Measurements from ENCODE around the gene TMEM179. TPM values are rescaled to one million over a fixed set of nuclear protein-coding genes. Genes with fewer than 3 reads are reported as not detected.

The TMEM179 gene
- polyA plus RNA-seq, 1 donor from 2014 or later: 20.3 TPM

DNA sequence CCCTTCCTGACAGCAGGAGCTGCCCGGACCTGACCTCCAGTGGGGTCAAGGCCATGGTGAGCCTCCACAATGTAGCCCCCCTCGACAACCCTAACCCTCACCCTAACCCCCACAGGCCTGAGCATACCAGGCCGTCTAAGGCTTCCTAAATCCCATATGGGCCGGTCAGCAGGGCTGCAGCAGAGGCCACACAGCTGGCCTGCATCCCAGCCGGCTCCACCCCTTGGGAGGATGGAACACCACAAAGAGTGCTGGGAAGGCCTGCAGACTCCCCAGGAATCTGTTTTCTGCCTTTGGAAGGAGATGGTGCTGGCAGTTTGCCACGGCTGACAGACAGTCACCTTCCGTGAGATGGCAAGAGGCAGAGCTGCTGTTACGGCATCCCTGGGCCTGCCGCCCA lies 2.8 kb downstream of the TMEM179 start:
- Histone ChIP-seq H3K27me3 (ENCODE audit: insufficient read depth, low read depth, low read length) (peaks cover 23% of the 10 kb centered on the region), H3K9me2 (ENCODE audit: insufficient read depth, low read length) (no peaks in the 10 kb centered on the region), H4K20me1 (ENCODE audit: insufficient read depth) (no peaks in the 10 kb centered on the region), H3K36me3 (ENCODE audit: insufficient read depth, low read length) (no peaks in the 10 kb centered on the region), H3F3A (ENCODE audit: insufficient read depth, low read length, poor library complexity, severe bottlenecking) (no peaks in the 10 kb centered on the region), H3K4me3 (ENCODE audit: low read length) (no peak overlapping the region), H3K9me3 (ENCODE audit: low read length) (no peaks in the 10 kb centered on the region), H3K79me2 (replicated peaks; ENCODE audit: insufficient read depth, low read length) (no peaks in the 10 kb centered on the region), H3K9ac (ENCODE audit: low read length) (no peak overlapping the region), H3K4me2 (ENCODE audit: low read length) (no peak overlapping the region), H2AFZ (ENCODE audit: low read depth, low read length) (no peak overlapping the region), H3K27ac (ENCODE audit: low read length) (no peak overlapping the region)
- TF ChIP-seq, protein P1, sequence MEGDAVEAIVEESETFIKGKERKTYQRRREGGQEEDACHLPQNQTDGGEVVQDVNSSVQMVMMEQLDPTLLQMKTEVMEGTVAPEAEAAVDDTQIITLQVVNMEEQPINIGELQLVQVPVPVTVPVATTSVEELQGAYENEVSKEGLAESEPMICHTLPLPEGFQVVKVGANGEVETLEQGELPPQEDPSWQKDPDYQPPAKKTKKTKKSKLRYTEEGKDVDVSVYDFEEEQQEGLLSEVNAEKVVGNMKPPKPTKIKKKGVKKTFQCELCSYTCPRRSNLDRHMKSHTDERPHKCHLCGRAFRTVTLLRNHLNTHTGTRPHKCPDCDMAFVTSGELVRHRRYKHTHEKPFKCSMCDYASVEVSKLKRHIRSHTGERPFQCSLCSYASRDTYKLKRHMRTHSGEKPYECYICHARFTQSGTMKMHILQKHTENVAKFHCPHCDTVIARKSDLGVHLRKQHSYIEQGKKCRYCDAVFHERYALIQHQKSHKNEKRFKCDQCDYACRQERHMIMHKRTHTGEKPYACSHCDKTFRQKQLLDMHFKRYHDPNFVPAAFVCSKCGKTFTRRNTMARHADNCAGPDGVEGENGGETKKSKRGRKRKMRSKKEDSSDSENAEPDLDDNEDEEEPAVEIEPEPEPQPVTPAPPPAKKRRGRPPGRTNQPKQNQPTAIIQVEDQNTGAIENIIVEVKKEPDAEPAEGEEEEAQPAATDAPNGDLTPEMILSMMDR (IDR thresholded peaks at IDR 0.05; ENCODE audit: poor library complexity, severe bottlenecking): no peak

DNA sequence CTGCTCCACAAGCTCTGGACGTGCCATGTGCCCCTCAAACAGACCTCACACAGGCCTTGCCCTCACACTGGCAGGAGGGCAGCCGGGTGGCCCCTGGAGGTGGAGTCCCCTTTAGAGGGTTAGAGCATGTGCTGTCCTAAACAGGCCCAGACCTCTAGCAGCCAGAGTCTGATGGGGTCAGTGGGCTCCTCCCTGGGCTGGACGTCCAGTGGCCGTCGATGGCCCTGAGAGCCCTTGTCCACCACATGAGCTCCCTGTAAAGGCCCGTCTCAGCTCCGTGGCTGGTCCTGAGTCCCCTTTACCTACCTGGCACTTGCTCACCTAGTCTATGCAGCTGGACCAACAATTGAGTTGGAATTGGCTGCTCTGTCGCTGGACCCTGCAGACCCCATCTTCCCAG lies 3.8 kb downstream of the TMEM179 start:
- no peak overlapping the region for H3K27ac ChIP-seq (ENCODE audit: low read length)
- H3K36me3 ChIP-seq (ENCODE audit: insufficient read depth, low read length): no peaks in the 10 kb centered on the region
- H3K9ac ChIP-seq (ENCODE audit: low read length): no peak overlapping the region
- no peaks in the 10 kb centered on the region for H3K79me2 ChIP-seq (replicated peaks; ENCODE audit: insufficient read depth, low read length)
- H3F3A ChIP-seq (ENCODE audit: insufficient read depth, low read length, poor library complexity, severe bottlenecking): no peaks in the 10 kb centered on the region
- peaks cover 20% of the 10 kb centered on the region for H3K27me3 ChIP-seq (ENCODE audit: insufficient read depth, low read depth, low read length)
- TF ChIP-seq TAF1 (IDR thresholded peaks at IDR 0.05; ENCODE audit: low read depth) (no peak), RAD21 (conservative IDR thresholded peaks at IDR 0.05) (no peak), EZH2 (IDR thresholded peaks at IDR 0.05; ENCODE audit: borderline replicate concordance, insufficient read depth, low read length, poor library complexity, severe bottlenecking) (no peak), SMC3 (conservative IDR thresholded peaks at IDR 0.05; ENCODE audit: poor library complexity) (no peak), EP300 (conservative IDR thresholded peaks at IDR 0.05; ENCODE audit: poor library complexity, severe bottlenecking) (no peak), MXI1 (conservative IDR thresholded peaks at IDR 0.05; ENCODE audit: poor library complexity, severe bottlenecking) (no peak), POLR2AphosphoS5 (IDR thresholded peaks at IDR 0.05) (no peak)
- TF ChIP-seq, protein P1 (IDR thresholded peaks at IDR 0.05; ENCODE audit: poor library complexity, severe bottlenecking): no peak
- TF ChIP-seq, protein P2, sequence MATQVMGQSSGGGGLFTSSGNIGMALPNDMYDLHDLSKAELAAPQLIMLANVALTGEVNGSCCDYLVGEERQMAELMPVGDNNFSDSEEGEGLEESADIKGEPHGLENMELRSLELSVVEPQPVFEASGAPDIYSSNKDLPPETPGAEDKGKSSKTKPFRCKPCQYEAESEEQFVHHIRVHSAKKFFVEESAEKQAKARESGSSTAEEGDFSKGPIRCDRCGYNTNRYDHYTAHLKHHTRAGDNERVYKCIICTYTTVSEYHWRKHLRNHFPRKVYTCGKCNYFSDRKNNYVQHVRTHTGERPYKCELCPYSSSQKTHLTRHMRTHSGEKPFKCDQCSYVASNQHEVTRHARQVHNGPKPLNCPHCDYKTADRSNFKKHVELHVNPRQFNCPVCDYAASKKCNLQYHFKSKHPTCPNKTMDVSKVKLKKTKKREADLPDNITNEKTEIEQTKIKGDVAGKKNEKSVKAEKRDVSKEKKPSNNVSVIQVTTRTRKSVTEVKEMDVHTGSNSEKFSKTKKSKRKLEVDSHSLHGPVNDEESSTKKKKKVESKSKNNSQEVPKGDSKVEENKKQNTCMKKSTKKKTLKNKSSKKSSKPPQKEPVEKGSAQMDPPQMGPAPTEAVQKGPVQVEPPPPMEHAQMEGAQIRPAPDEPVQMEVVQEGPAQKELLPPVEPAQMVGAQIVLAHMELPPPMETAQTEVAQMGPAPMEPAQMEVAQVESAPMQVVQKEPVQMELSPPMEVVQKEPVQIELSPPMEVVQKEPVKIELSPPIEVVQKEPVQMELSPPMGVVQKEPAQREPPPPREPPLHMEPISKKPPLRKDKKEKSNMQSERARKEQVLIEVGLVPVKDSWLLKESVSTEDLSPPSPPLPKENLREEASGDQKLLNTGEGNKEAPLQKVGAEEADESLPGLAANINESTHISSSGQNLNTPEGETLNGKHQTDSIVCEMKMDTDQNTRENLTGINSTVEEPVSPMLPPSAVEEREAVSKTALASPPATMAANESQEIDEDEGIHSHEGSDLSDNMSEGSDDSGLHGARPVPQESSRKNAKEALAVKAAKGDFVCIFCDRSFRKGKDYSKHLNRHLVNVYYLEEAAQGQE (IDR thresholded peaks at IDR 0.05; ENCODE audit: borderline replicate concordance): no peak
- no peaks in the 10 kb centered on the region for H3K9me2 ChIP-seq (ENCODE audit: insufficient read depth, low read length)
- no peak overlapping the region for H3K4me2 ChIP-seq (ENCODE audit: low read length)
- no peak overlapping the region for H2AFZ ChIP-seq (ENCODE audit: low read depth, low read length)
- no peak overlapping the region for H3K4me3 ChIP-seq (ENCODE audit: low read length)
- H3K9me3 ChIP-seq (ENCODE audit: low read length): no peaks in the 10 kb centered on the region
- no peaks in the 10 kb centered on the region for H4K20me1 ChIP-seq (ENCODE audit: insufficient read depth)

All from neural cell (in vitro differentiated cells).